ENCODE measurements around the gene DCUN1D1. TPM values are rescaled to one million over a fixed set of nuclear protein-coding genes. Genes with fewer than 3 reads are reported as not detected.

DCUN1D1 gene
- total and polyA plus RNA-seq, 5 donors from 2014 or later = 25.0 to 39.3 (median 25.7) TPM

DNA sequence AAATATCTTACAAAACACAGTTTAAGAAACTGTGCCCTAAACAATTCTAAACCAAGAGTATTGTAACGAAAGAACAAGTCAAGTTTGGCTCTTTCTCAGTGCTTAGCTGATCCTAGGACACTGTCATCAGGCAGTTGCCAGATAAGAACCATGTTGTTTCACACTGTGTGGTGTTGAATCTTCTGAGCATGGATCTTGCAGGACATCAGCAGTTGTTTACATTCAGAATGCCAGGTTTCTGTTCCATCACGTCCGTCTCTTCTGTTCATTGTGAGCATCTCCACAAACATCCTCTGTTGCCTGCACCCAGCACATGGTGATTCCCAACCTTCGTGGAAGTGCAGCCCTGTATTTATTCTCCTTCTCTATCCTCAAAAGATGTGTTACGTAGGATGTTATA lies 67.9 kb downstream of the DCUN1D1 start:
- H3K36me3 ChIP-seq (ENCODE audit: control insufficient read depth, insufficient read depth, low read length) = peaks cover 13% of the 10 kb centered on the region
- peak overlapping the region; percentile 61 to 96 (median 78) for H3K27ac Mint-ChIP-seq

DNA sequence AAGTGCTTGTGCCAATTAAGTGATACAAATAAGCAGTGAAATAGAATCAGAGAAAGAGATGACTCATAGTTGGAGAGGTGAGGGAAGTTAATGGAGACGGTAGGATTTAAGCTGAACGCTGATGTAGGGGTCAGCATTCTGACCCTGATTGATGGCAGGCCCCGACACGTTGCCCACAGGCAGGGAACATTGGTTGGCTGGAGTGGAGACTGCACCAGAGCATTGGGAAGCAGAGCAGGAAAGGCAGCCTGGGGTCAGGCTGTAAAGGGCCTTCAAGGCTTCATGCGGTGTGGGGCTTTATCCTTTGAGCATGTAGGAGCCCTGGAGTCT lies 68.6 kb downstream of the DCUN1D1 start:
- no peak overlapping the region for H3K27ac ChIP-seq (ENCODE audit: insufficient read depth, low read length, poor library complexity, severe bottlenecking)
- peak overlapping the region in 2 of 4 donors; percentile 51 to 73 for H3K4me3 Mint-ChIP-seq

More for the DNA sequence above, 67.9 kb downstream of the DCUN1D1 start:
- Histone ChIP-seq H3K4me1 (ENCODE audit: control insufficient read depth, insufficient read depth, low read length, poor library complexity, severe bottlenecking) (peaks cover 32% of the 10 kb centered on the region), H3K27me3 (ENCODE audit: control insufficient read depth, insufficient read depth, low read length) (no peaks in the 10 kb centered on the region), H3K4me3 (ENCODE audit: low read depth, low read length) (no peak overlapping the region), H3K9me3 (ENCODE audit: control insufficient read depth in 2 of 2, low read length in 2 of 2) (no peaks in the 10 kb centered on the region), H3K27ac (ENCODE audit: insufficient read depth, low read length, poor library complexity, severe bottlenecking) (no peak overlapping the region)
- H3K27me3 Mint-ChIP-seq = no peaks in the 10 kb centered on the region
- H3K9me3 Mint-ChIP-seq = no peaks in the 10 kb centered on the region
- ATAC-seq (ENCODE audit: low read depth in 2 of 2) = no peak
- H3K4me3 Mint-ChIP-seq = no peak overlapping the region
- H3K4me1 Mint-ChIP-seq = peaks cover 41 to 67% (median 49%) of the 10 kb centered on the region in 4 donors
- DNase-seq = no peak
- H3K36me3 Mint-ChIP-seq = peaks cover 9% of the 10 kb centered on the region

DNA sequence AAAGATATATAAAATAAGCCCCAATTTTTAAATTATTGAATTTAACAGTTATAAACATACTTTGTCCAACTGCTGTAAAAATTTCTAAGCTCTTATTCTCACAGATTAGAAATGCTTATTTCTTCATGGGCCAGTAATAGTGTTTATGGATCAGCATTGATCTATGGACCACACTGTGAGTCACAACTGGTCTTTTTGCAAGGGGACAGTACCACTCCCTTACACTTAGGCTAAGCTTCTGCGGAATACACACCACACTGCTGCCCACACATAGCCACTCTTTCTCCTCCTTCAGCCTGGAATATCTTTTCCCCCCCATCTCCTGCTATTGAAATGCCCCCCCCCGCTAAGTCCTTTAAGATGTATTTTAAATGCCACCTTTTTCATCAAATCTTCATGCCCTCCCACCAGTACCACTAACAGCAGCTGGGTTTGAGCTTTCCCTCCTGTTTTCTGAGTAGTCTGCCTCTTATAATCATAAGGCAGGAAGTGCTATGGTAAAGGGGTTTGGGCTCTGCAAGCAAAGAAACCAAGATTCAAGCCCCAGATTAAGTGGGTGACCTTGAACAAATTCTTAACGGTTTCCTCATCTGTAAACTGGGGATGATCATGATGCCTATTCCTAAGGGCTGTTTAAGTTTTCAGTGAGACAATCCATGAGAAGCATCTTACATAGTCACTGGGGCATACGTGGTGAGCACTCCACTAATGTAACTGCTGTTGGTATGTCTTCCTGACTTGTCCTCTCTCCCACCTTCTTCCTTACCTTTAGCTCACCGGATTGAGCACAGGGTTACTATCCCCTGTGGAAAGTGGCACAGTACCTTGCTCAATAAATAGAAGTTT lies 69.2 kb downstream of the DCUN1D1 start:
- no peaks in the 10 kb centered on the region for H3K27me3 ChIP-seq (ENCODE audit: control insufficient read depth, insufficient read depth, low read length)
- peaks cover 32% of the 10 kb centered on the region for H3K4me1 ChIP-seq (ENCODE audit: control insufficient read depth, insufficient read depth, low read length, poor library complexity, severe bottlenecking)
- DNase-seq (peak in 1 of 3 donors; percentile 76), ATAC-seq (ENCODE audit: low read depth in 2 of 2) (peak in 1 of 2 donors; percentile 52)
- peak overlapping the region; percentile 8 for H3K4me3 ChIP-seq (ENCODE audit: low read depth, low read length)
- peaks cover 23% of the 10 kb centered on the region for H3K36me3 ChIP-seq (ENCODE audit: control insufficient read depth, insufficient read depth, low read length)
- Mint-ChIP-seq H3K27ac (peak overlapping the region; percentile 61 to 96 (median 78)), H3K4me1 (peaks cover 39 to 63% (median 50%) of the 10 kb centered on the region in 4 donors), H3K9me3 (no peaks in the 10 kb centered on the region), H3K27me3 (no peaks in the 10 kb centered on the region), H3K36me3 (peaks cover 6% of the 10 kb centered on the region), H3K4me3 (peak overlapping the region in 3 of 4 donors; percentile 24 to 73 (median 51))
- H3K27ac ChIP-seq (ENCODE audit: insufficient read depth, low read length, poor library complexity, severe bottlenecking) = no peak overlapping the region
- H3K9me3 ChIP-seq (ENCODE audit: control insufficient read depth in 2 of 2, low read length in 2 of 2) = no peaks in the 10 kb centered on the region

More for the DNA sequence above, 68.6 kb downstream of the DCUN1D1 start:
- DNase-seq (no peak), ATAC-seq (ENCODE audit: low read depth in 2 of 2) (no peak)
- Histone ChIP-seq H3K4me3 (ENCODE audit: low read depth, low read length) (no peak overlapping the region), H3K4me1 (ENCODE audit: control insufficient read depth, insufficient read depth, low read length, poor library complexity, severe bottlenecking) (peaks cover 32% of the 10 kb centered on the region), H3K36me3 (ENCODE audit: control insufficient read depth, insufficient read depth, low read length) (peaks cover 17% of the 10 kb centered on the region), H3K9me3 (ENCODE audit: control insufficient read depth in 2 of 2, low read length in 2 of 2) (no peaks in the 10 kb centered on the region), H3K27me3 (ENCODE audit: control insufficient read depth, insufficient read depth, low read length) (no peaks in the 10 kb centered on the region)
- H3K27ac Mint-ChIP-seq = peak overlapping the region; percentile 61 to 96 (median 78)
- H3K27me3 Mint-ChIP-seq = no peaks in the 10 kb centered on the region
- H3K4me1 Mint-ChIP-seq = peaks cover 41 to 64% (median 50%) of the 10 kb centered on the region in 4 donors
- no peaks in the 10 kb centered on the region for H3K9me3 Mint-ChIP-seq
- peaks cover 5% of the 10 kb centered on the region for H3K36me3 Mint-ChIP-seq

DNA sequence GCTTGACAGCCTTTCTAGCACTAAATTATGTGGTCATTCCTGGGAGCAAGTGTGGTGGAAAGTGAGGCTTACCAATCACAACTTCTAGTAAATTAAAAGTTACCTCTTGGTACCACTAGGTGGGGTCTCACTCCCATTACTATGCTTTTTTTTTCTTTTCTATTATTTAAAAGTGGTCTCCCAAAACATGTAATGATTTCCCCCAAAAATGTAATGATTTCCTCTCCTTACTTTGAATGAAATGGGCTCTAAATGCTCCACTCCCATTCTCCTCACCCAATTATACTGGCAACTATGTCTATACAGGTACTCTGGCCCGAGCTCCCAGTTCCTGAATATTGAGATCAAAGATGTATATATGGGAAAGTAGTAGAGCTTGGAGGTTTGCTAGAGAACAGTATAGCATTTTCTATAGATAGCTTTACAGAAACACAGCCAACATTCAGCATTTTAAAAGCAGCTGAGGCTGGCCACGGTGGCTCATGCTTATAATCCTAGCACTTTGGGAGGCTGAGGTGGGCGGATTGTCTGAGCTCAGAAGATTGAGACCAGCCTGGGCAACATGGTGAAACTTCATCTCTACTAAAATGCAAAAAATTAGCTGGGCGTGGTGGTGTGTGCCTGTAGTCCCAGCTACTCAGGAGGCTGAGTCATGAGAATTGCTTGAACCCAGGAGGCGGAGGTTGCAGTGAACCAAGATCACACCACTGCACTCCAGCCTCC lies 70.9 kb downstream of the DCUN1D1 start:
- H3K9me3 Mint-ChIP-seq = no peaks in the 10 kb centered on the region
- peaks cover 7% of the 10 kb centered on the region for H3K36me3 Mint-ChIP-seq
- H3K9me3 ChIP-seq (ENCODE audit: control insufficient read depth in 2 of 2, low read length in 2 of 2) = no peaks in the 10 kb centered on the region
- H3K4me1 Mint-ChIP-seq = peaks cover 32 to 52% (median 40%) of the 10 kb centered on the region in 4 donors
- DNase-seq (peak in 2 of 3 donors; percentile 11 to 38), ATAC-seq (ENCODE audit: low read depth in 2 of 2) (no peak)
- H3K27me3 Mint-ChIP-seq = no peaks in the 10 kb centered on the region
- H3K27me3 ChIP-seq (ENCODE audit: control insufficient read depth, insufficient read depth, low read length) = no peaks in the 10 kb centered on the region
- H3K36me3 ChIP-seq (ENCODE audit: control insufficient read depth, insufficient read depth, low read length) = peaks cover 34% of the 10 kb centered on the region
- no peak overlapping the region for H3K27ac ChIP-seq (ENCODE audit: insufficient read depth, low read length, poor library complexity, severe bottlenecking)
- H3K27ac Mint-ChIP-seq = peak overlapping the region in 1 of 3 donors; percentile 41
- H3K4me1 ChIP-seq (ENCODE audit: control insufficient read depth, insufficient read depth, low read length, poor library complexity, severe bottlenecking) = peaks cover 24% of the 10 kb centered on the region
- H3K4me3 ChIP-seq (ENCODE audit: low read depth, low read length) = no peak overlapping the region
- no peak overlapping the region for H3K4me3 Mint-ChIP-seq

DNA sequence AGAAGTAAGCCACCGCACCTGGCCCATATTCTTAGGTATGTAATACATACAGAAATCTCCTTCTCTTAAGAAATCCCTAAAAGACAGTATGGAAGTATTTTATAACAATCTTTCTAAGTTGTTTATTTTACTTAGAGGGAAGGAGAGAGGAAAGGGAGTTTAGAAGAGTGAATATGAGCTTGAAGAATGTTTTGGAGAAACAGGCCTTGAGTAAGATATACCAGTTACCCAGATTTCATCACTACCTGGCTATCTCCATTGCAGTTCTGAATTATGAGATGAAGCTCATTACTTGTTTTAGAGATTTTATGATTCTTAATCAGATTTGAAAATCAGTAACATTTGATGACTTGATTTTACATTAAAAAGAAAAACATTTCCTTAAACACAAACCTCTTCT lies 71.9 kb downstream of the DCUN1D1 start:
- no peaks in the 10 kb centered on the region for H3K9me3 ChIP-seq (ENCODE audit: control insufficient read depth in 2 of 2, low read length in 2 of 2)
- Mint-ChIP-seq H3K27ac (no peak overlapping the region), H3K9me3 (no peaks in the 10 kb centered on the region), H3K4me1 (peaks cover 25 to 43% (median 32%) of the 10 kb centered on the region in 4 donors), H3K4me3 (no peak overlapping the region), H3K27me3 (no peaks in the 10 kb centered on the region), H3K36me3 (peaks cover 13% of the 10 kb centered on the region)
- H3K27me3 ChIP-seq (ENCODE audit: control insufficient read depth, insufficient read depth, low read length) = no peaks in the 10 kb centered on the region
- no peak for ATAC-seq (ENCODE audit: low read depth in 2 of 2)
- H3K36me3 ChIP-seq (ENCODE audit: control insufficient read depth, insufficient read depth, low read length) = peaks cover 40% of the 10 kb centered on the region
- H3K4me3 ChIP-seq (ENCODE audit: low read depth, low read length) = no peak overlapping the region
- H3K4me1 ChIP-seq (ENCODE audit: control insufficient read depth, insufficient read depth, low read length, poor library complexity, severe bottlenecking) = peaks cover 15% of the 10 kb centered on the region
- no peak overlapping the region for H3K27ac ChIP-seq (ENCODE audit: insufficient read depth, low read length, poor library complexity, severe bottlenecking)
- DNase-seq = no peak

DNA sequence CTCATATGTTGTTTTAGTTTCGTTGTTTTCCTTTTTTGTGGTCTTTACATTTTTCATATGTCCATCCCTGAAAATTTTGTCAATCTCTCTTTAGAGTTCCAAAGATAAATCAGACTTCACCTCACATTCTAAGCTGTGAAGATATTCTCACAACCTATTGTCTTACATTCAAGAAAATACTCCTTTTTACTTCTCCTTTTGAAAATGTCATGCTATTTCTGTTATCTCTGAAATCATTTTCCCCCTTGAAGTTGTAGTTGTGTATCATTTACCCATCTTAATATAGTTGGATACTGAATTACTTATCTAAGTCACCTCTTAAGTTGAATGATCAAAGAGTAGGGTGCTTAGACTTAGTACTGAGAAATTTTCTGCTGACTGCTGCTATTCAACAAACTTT lies 74.3 kb downstream of the DCUN1D1 start:
- no peak overlapping the region for H3K27ac ChIP-seq (ENCODE audit: insufficient read depth, low read length, poor library complexity, severe bottlenecking)
- H3K27me3 ChIP-seq (ENCODE audit: control insufficient read depth, insufficient read depth, low read length) = no peaks in the 10 kb centered on the region
- DNase-seq = no peak
- Mint-ChIP-seq H3K4me3 (no peak overlapping the region), H3K4me1 (peaks cover 8 to 22% (median 11%) of the 10 kb centered on the region in 4 donors), H3K27me3 (no peaks in the 10 kb centered on the region), H3K9me3 (no peaks in the 10 kb centered on the region), H3K36me3 (peaks cover 25% of the 10 kb centered on the region), H3K27ac (peak overlapping the region in 1 of 3 donors; percentile 67)
- H3K36me3 ChIP-seq (ENCODE audit: control insufficient read depth, insufficient read depth, low read length) = peaks cover 48% of the 10 kb centered on the region
- H3K4me1 ChIP-seq (ENCODE audit: control insufficient read depth, insufficient read depth, low read length, poor library complexity, severe bottlenecking) = peaks cover 3% of the 10 kb centered on the region
- no peak for ATAC-seq (ENCODE audit: low read depth in 2 of 2)
- H3K4me3 ChIP-seq (ENCODE audit: low read depth, low read length) = no peak overlapping the region
- H3K9me3 ChIP-seq (ENCODE audit: control insufficient read depth in 2 of 2, low read length in 2 of 2) = no peaks in the 10 kb centered on the region

DNA sequence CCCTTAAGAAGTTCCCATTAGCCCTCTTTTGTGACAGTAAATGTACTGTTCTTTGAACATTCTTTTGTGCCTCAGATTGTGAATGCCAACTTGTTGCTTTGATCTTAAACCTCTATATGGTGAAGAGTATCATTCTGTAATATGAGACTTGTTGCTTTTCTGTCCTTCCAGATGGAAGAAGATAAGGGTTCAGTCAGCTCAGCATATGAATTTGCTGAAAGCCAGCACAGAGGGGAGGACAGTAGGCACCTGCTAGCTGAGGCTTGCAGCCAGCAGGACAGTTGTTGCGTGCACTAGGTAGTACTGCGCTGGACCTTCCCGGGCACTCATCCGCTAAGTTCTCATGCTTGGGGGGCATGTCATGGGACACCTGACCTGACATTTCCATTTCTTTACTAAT lies 74.7 kb downstream of the DCUN1D1 start:
- no peak for DNase-seq
- no peaks in the 10 kb centered on the region for H3K27me3 ChIP-seq (ENCODE audit: control insufficient read depth, insufficient read depth, low read length)
- Mint-ChIP-seq H3K27ac (peak overlapping the region in 1 of 3 donors; percentile 67), H3K4me1 (peaks cover 6 to 19% (median 8%) of the 10 kb centered on the region in 4 donors), H3K36me3 (peaks cover 25% of the 10 kb centered on the region), H3K27me3 (no peaks in the 10 kb centered on the region), H3K4me3 (no peak overlapping the region), H3K9me3 (no peaks in the 10 kb centered on the region)
- H3K4me1 ChIP-seq (ENCODE audit: control insufficient read depth, insufficient read depth, low read length, poor library complexity, severe bottlenecking) = no peaks in the 10 kb centered on the region
- H3K4me3 ChIP-seq (ENCODE audit: low read depth, low read length) = no peak overlapping the region
- peaks cover 48% of the 10 kb centered on the region for H3K36me3 ChIP-seq (ENCODE audit: control insufficient read depth, insufficient read depth, low read length)
- no peaks in the 10 kb centered on the region for H3K9me3 ChIP-seq (ENCODE audit: control insufficient read depth in 2 of 2, low read length in 2 of 2)
- no peak overlapping the region for H3K27ac ChIP-seq (ENCODE audit: insufficient read depth, low read length, poor library complexity, severe bottlenecking)
- no peak for ATAC-seq (ENCODE audit: low read depth in 2 of 2)

Data from CD4-positive, CD25-positive, alpha-beta regulatory T cell (primary cell).